ENCODE results near the gene TMEM120B. TPM values are rescaled to one million over a fixed set of nuclear protein-coding genes. Genes with fewer than 3 reads are reported as not detected.
A peak's percentile ranks its signal among the peaks of the same experiment; 100 is the strongest.

The TMEM120B gene
- total and polyA plus RNA-seq, 2 of the 13 experiments (the other 11 are each of a cell fraction or from before 2014, with no cell fraction given): 7.1 to 12.9 TPM

DNA sequence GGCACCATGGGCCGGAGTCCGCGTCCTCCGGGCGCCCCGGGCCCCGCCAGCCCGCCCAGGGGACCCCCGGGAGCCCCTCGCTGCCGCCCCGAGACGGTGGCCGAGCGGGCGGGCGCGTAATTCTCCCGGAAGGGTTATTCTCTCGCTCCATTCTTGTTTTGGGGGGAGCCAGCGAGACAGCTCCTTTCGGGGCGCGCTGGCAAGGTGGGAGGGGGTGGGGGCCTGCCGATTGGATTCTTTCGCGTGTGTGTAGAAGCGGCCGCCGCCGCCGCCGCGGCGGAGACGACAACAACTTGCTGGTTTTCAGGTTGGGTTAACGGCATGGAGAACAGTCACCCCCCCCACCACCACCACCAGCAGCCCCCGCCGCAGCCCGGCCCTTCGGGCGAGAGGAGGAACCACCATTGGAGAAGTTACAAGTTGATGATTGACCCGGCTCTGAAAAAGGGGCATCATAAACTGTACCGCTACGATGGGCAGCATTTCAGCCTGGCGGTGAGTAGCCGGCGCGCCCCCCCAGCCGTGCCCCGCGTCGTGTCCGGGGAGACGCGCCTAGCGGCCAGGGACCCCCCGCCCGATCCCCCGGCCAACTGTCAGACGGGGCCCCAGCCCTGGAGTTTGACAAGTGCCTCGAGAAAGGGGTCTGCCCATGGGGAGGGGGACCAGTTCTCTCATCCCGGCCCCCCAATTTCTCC, 92.0 kb downstream of the TMEM120B start (continued):
- TF ChIP-seq, protein P1, sequence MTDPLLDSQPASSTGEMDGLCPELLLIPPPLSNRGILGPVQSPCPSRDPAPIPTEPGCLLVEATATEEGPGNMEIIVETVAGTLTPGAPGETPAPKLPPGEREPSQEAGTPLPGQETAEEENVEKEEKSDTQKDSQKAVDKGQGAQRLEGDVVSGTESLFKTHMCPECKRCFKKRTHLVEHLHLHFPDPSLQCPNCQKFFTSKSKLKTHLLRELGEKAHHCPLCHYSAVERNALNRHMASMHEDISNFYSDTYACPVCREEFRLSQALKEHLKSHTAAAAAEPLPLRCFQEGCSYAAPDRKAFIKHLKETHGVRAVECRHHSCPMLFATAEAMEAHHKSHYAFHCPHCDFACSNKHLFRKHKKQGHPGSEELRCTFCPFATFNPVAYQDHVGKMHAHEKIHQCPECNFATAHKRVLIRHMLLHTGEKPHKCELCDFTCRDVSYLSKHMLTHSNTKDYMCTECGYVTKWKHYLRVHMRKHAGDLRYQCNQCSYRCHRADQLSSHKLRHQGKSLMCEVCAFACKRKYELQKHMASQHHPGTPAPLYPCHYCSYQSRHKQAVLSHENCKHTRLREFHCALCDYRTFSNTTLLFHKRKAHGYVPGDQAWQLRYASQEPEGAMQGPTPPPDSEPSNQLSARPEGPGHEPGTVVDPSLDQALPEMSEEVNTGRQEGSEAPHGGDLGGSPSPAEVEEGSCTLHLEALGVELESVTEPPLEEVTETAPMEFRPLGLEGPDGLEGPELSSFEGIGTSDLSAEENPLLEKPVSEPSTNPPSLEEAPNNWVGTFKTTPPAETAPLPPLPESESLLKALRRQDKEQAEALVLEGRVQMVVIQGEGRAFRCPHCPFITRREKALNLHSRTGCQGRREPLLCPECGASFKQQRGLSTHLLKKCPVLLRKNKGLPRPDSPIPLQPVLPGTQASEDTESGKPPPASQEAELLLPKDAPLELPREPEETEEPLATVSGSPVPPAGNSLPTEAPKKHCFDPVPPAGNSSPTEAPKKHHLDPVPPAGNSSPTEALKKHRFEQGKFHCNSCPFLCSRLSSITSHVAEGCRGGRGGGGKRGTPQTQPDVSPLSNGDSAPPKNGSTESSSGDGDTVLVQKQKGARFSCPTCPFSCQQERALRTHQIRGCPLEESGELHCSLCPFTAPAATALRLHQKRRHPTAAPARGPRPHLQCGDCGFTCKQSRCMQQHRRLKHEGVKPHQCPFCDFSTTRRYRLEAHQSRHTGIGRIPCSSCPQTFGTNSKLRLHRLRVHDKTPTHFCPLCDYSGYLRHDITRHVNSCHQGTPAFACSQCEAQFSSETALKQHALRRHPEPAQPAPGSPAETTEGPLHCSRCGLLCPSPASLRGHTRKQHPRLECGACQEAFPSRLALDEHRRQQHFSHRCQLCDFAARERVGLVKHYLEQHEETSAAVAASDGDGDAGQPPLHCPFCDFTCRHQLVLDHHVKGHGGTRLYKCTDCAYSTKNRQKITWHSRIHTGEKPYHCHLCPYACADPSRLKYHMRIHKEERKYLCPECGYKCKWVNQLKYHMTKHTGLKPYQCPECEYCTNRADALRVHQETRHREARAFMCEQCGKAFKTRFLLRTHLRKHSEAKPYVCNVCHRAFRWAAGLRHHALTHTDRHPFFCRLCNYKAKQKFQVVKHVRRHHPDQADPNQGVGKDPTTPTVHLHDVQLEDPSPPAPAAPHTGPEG (CRISPR knock-in tag; IDR thresholded peaks at IDR 0.05): peak; percentile 98
- TF ChIP-seq ATAD3A (CRISPR knock-in tag; IDR thresholded peaks at IDR 0.05) (no peak), ZNF878 (CRISPR knock-in tag; IDR thresholded peaks at IDR 0.05) (no peak), PHF8 (CRISPR knock-in tag; IDR thresholded peaks at IDR 0.05) (peak; percentile 28), MAZ (IDR thresholded peaks at IDR 0.05; ENCODE audit: borderline replicate concordance, low read depth, low read length) (no peak; the same call in 1 of the 2 replicates), MAZ (CRISPR knock-in tag; IDR thresholded peaks at IDR 0.05; ENCODE audit: low read depth) (peak; percentile 37; the same call in 1 of the 2 replicates), GABPB1 (CRISPR knock-in tag; IDR thresholded peaks at IDR 0.05) (peak; percentile 35; the same call in 1 of the 2 replicates), ZNF547 (CRISPR knock-in tag; IDR thresholded peaks at IDR 0.05) (no peak), ZSCAN22 (CRISPR knock-in tag; IDR thresholded peaks at IDR 0.05) (no peak), ZSCAN29 (CRISPR knock-in tag; conservative IDR thresholded peaks at IDR 0.05) (no peak), NFE2L2 (IDR thresholded peaks at IDR 0.05; ENCODE audit: low read length) (no peak), SIX4 (CRISPR knock-in tag; IDR thresholded peaks at IDR 0.05) (no peak), RBAK (CRISPR knock-in tag; IDR thresholded peaks at IDR 0.05) (no peak), ZNF619 (CRISPR knock-in tag; IDR thresholded peaks at IDR 0.05) (no peak), ZNF703 (CRISPR knock-in tag; IDR thresholded peaks at IDR 0.05; ENCODE audit: borderline replicate concordance) (no peak), HNRNPL (IDR thresholded peaks at IDR 0.05; ENCODE audit: low read depth, low read length) (peak; percentile 47; the same call in 1 of the 2 replicates), PHB2 (IDR thresholded peaks at IDR 0.05; ENCODE audit: partially characterized antibody) (no peak), KAT2B (IDR thresholded peaks at IDR 0.05; ENCODE audit: borderline replicate concordance, low read depth, low read length) (no peak)
- TF ChIP-seq, protein P2, sequence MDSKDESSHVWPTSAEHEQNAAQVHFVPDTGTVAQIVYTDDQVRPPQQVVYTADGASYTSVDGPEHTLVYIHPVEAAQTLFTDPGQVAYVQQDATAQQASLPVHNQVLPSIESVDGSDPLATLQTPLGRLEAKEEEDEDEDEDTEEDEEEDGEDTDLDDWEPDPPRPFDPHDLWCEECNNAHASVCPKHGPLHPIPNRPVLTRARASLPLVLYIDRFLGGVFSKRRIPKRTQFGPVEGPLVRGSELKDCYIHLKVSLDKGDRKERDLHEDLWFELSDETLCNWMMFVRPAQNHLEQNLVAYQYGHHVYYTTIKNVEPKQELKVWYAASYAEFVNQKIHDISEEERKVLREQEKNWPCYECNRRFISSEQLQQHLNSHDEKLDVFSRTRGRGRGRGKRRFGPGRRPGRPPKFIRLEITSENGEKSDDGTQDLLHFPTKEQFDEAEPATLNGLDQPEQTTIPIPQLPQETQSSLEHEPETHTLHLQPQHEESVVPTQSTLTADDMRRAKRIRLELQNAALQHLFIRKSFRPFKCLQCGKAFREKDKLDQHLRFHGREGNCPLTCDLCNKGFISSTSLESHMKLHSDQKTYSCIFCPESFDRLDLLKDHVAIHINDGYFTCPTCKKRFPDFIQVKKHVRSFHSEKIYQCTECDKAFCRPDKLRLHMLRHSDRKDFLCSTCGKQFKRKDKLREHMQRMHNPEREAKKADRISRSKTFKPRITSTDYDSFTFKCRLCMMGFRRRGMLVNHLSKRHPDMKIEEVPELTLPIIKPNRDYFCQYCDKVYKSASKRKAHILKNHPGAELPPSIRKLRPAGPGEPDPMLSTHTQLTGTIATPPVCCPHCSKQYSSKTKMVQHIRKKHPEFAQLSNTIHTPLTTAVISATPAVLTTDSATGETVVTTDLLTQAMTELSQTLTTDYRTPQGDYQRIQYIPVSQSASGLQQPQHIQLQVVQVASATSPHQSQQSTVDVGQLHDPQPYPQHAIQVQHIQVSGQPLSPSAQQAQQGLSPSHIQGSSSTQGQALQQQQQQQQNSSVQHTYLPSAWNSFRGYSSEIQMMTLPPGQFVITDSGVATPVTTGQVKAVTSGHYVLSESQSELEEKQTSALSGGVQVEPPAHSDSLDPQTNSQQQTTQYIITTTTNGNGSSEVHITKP (CRISPR knock-in tag; IDR thresholded peaks at IDR 0.05; ENCODE audit: low read depth): no peak
- TF ChIP-seq, protein P3, sequence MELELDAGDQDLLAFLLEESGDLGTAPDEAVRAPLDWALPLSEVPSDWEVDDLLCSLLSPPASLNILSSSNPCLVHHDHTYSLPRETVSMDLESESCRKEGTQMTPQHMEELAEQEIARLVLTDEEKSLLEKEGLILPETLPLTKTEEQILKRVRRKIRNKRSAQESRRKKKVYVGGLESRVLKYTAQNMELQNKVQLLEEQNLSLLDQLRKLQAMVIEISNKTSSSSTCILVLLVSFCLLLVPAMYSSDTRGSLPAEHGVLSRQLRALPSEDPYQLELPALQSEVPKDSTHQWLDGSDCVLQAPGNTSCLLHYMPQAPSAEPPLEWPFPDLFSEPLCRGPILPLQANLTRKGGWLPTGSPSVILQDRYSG (CRISPR knock-in tag; IDR thresholded peaks at IDR 0.05): no peak
